ENCODE data around the gene FAAP20. TPM values are rescaled to one million over a fixed set of nuclear protein-coding genes. Genes with fewer than 3 reads are reported as not detected.

Gene FAAP20
- total and polyA plus RNA-seq, 9 of the 15 experiments (the other 6 are each of a cell fraction or from before 2014, with no cell fraction given), result 0.58 to 143 (median 9.9) TPM

DNA sequence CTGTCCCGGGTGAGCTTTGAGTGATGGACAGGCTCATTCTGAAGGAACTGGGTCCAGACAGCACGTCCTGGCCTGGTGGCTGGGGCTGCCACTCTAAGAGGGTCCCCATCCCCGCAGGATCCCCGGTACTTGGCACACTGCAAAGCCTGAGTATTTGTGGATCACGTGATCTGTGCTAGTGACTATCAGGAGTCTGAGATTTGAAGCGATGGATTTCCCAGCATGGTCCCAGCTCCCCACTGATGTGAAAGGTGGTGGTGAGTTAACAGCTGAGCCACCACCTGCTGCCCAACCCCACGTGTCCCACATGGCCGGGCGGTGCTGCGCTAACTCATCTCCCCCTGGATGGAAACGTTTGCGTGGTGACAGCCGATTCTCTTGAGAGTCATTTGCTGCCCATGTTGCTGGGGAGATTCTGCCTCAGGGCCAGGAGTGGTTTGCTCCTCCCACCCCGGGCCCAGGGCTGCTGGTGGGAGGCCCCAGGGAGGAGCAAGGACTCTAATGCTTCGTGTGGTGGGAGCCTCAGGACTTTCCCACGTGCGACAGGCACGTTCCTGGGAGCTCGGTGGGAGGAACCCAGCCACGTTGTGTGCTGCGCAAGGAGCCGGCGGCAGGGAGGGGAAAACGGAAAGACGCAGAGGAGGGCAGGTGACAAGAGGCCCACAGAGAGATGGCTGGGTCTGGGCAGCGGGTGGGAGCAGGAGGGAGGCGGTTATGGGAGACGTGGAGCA is 15.1 kb downstream of the FAAP20 start (continued):
- TF ChIP-seq AFF4 (CRISPR knock-in tag; IDR thresholded peaks at IDR 0.05) (peak; percentile 87; the same call in 1 of the 2 replicates), TARDBP (IDR thresholded peaks at IDR 0.05) (no peak), THRB (CRISPR knock-in tag; conservative IDR thresholded peaks at IDR 0.05) (0 out of 2 replicates have a peak, but pooled peaks have one; percentile 40), HMGXB4 (CRISPR knock-in tag; IDR thresholded peaks at IDR 0.05) (no peak), BHLHE40 (IDR thresholded peaks at IDR 0.05; ENCODE audit: low read length) (peak; percentile 69), EGR1 (conservative IDR thresholded peaks at IDR 0.05) (0 out of 2 replicates have a peak, but pooled peaks have one; percentile 11), ATF7 (IDR thresholded peaks at IDR 0.05) (no peak), L3MBTL2 (IDR thresholded peaks at IDR 0.05) (peak; percentile 93), MYC (IDR thresholded peaks at IDR 0.05; ENCODE audit: low read depth, low read length) (peak; percentile 39; the same call in 1 of the 2 replicates), MYC (CRISPR knock-in tag; IDR thresholded peaks at IDR 0.05; ENCODE audit: borderline replicate concordance, low read depth) (no peak), PBX2 (CRISPR knock-in tag; IDR thresholded peaks at IDR 0.05; ENCODE audit: low read depth) (no peak), PBX2 (tag; conservative IDR thresholded peaks at IDR 0.05; ENCODE audit: low read depth) (no peak)
